SU-DHL-6 (cell line): Measurements from ENCODE around the gene PLCL1.

ENCODE experiments used
- CTCF ChIP-seq: fragments of 200-600 bp; sonication (generic); IDR thresholded peaks from one replicate; pipeline ENCODE4 v1.5.1; 2017; ENCODE audit warnings: antibody characterized with exemption, mild to moderate bottlenecking, low read length, moderate library complexity; ENCODE audit not compliant: insufficient read depth, poor library complexity, severe bottlenecking
- EZH2phosphoT487 ChIP-seq: fragments of 200-600 bp; sonication (generic), shearing (Covaris generic); conservative IDR thresholded peaks from 2 replicates; pipeline ENCODE4 v1.6.1; 2018; ENCODE audit warnings: mild to moderate bottlenecking, antibody characterized with exemption, low read length, moderate library complexity, mixed read lengths

GRCh38 chr2:198144660-198145059 is 340.3 kb downstream of the PLCL1 start:
- no peak for TF ChIP-seq CTCF
- no peak for TF ChIP-seq EZH2phosphoT487
